KBM-7 (cell line): ENCODE measurements around the gene RNF126.
"Not testable (repeated sequence)": the region's sequence is repeated elsewhere in the genome, so short reads cannot be mapped to it uniquely, and the experiment has no call there.

Source experiments
- DNase-seq: peaks from one replicate; pipeline ENCODE4 v3.0.0-alpha.2; 2015
- in situ Hi-C: fragments of 300-500 bp; cut with MboI; formaldehyde crosslinking; loops from 2 replicates; pipeline ENCODE4 v1.14.3; 2020; ENCODE audit warnings: low sequenced_read_pairs, low pct_unique_long_range_greater_than_20kb, mixed read lengths

Gene RNF126

GRCh38 chr19:604355-604754 is 58.7 kb downstream of the RNF126 start:
- DNase-seq = no peak

GRCh38 chr19:603779-604178 is 59.2 kb downstream of the RNF126 start:
- DNase-seq, in situ Hi-C loops: not testable (repeated sequence)

More at GRCh38 chr19:604355-604754, 58.7 kb downstream of the RNF126 start:
- in situ Hi-C loops = no loop called here

- DNase-seq, in situ Hi-C loops: not testable (repeated sequence)
These were observed 59.7 kb downstream of the RNF126 start for GRCh38 chr19:603302-603639.

GRCh38 chr19:602391-603301 is 60.4 kb downstream of the RNF126 start:
- DNase-seq = no peak

GRCh38 chr19:601790-602189 is 61.2 kb downstream of the RNF126 start:
- DNase-seq = no peak
- in situ Hi-C loops = no loop called here

More at GRCh38 chr19:602391-603301, 60.4 kb downstream of the RNF126 start:
- in situ Hi-C loops = no loop called here

DNA sequence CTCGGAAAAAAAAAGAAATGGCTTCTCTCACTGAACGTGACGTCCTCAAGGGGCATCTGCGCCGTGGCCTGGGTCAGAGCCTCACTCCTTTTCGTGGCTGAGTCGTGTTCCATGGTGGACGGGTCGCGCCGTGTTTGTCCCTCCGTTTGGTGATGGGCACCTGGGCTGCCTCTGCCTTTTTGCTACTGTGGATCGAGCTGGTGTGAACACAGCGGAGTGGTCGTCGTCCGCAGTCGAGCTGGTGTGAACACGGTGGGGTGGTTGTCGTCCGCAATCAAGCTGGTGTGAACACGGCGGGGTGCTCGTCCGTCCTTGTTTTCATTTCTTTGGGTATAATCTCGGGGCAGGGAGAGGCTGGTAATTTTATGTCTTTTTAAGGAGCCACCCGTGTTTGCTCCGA is 61.7 kb downstream of the RNF126 start:
- in situ Hi-C loops = no loop called here
- DNase-seq = no peak
